ENCODE data around the gene EBI3. TPM values are rescaled to one million over a fixed set of nuclear protein-coding genes. Genes with fewer than 3 reads are reported as not detected.

Gene EBI3
- total RNA-seq, 1 experiment from 2014 or later = 1.4 TPM

DNA sequence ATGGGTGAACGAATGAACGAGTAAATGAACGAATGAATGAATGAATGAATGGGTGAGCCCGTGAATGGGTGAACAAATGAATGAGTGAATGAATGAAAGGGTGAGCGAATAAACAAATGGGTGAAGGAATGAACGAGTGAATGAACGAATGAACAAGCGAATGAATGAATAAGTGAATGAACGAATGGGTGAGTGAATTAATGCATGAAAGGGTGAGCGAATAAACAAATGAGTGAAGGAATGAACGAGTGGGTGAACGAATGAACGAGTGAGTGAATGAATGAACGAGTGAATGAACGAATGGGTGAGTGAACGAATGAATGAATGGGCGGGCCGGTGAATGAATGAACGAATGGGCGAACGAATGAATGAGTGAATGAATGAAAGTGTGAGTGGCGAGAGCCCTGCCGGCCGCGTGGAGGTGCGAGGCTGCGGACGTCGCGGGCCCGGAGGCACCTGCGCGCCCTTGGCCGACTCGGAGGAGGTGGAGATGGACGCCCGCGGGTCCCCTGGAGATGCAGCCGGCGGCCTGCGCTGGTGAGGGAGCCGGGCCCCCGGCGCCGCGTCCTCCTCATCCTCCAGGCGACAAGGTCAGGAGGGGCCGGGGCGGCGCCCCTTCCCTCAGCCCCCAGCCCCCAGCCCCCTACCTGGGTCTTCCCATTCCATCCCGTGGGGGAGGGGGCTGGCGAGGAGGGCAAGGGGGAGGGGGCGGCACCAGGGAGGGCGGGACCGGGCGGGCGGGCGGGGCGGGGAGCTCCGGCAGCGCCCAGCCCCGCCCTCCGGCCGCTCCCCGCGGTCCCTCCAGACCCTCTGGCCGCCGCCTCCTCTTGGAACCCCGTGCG lies 31.5 kb upstream of the EBI3 start:
- DNase-seq = peak; percentile 63
- no peaks in the 10 kb centered on the region for H3K4me1 ChIP-seq (ENCODE audit: insufficient read depth, low read length)
- H2AFZ ChIP-seq (ENCODE audit: low read length) = no peak overlapping the region
- TF ChIP-seq, protein P1, sequence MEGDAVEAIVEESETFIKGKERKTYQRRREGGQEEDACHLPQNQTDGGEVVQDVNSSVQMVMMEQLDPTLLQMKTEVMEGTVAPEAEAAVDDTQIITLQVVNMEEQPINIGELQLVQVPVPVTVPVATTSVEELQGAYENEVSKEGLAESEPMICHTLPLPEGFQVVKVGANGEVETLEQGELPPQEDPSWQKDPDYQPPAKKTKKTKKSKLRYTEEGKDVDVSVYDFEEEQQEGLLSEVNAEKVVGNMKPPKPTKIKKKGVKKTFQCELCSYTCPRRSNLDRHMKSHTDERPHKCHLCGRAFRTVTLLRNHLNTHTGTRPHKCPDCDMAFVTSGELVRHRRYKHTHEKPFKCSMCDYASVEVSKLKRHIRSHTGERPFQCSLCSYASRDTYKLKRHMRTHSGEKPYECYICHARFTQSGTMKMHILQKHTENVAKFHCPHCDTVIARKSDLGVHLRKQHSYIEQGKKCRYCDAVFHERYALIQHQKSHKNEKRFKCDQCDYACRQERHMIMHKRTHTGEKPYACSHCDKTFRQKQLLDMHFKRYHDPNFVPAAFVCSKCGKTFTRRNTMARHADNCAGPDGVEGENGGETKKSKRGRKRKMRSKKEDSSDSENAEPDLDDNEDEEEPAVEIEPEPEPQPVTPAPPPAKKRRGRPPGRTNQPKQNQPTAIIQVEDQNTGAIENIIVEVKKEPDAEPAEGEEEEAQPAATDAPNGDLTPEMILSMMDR (conservative IDR thresholded peaks at IDR 0.05) = no peak
- Mint-ChIP-seq H3K9me3 (peaks cover 8 to 9% of the 10 kb centered on the region in 2 experiments; a peak in 3 of 5 replicates), H3K36me3 (ENCODE audit: insufficient read depth in 1 of 3, low read depth in 3 of 3) (no peaks in the 10 kb centered on the region; a peak in 3 of 7 replicates), H3K4me1 (peaks cover 10 to 23% of the 10 kb centered on the region in 2 experiments), H3K27ac (no peak overlapping the region), H3K4me3 (peak overlapping the region; percentile 57 to 80), H3K27me3 (ENCODE audit: low read depth) (peaks cover 82% of the 10 kb centered on the region)
- no peak overlapping the region for H3K9ac ChIP-seq (ENCODE audit: extremely low read depth, insufficient read length, low read length)
- H3K9me3 ChIP-seq (ENCODE audit: control insufficient read depth, low read depth, low read length) = no peaks in the 10 kb centered on the region
- H4K8ac ChIP-seq (replicated peaks; ENCODE audit: insufficient read length, low read depth, low read length) = no peak overlapping the region
- H3K18ac ChIP-seq (ENCODE audit: insufficient read length, low read depth, low read length) = no peak overlapping the region
- no peak overlapping the region for H3K4me2 ChIP-seq (ENCODE audit: insufficient read depth, insufficient read length, low read length)
- no peak overlapping the region for H3T11ph ChIP-seq (ENCODE audit: low read length)
- H3K27ac ChIP-seq (ENCODE audit: insufficient read length, low read depth, low read length) = no peak overlapping the region
- no peak overlapping the region for H2BK12ac ChIP-seq (ENCODE audit: insufficient read length, low read depth, low read length)
- no peak overlapping the region for H4K91ac ChIP-seq (ENCODE audit: insufficient read length, low read depth, low read length)
- no peak overlapping the region for H3K23ac ChIP-seq (ENCODE audit: insufficient read length, low read depth, low read length)
- no peak overlapping the region for H4K5ac ChIP-seq (ENCODE audit: insufficient read length, low read depth, low read length)
- H2BK5ac ChIP-seq (ENCODE audit: insufficient read length, low read length) = no peak overlapping the region
- no peaks in the 10 kb centered on the region for H3K79me1 ChIP-seq (ENCODE audit: insufficient read depth, low read depth, low read length, poor library complexity, severe bottlenecking)
- no peaks in the 10 kb centered on the region for H3K23me2 ChIP-seq (ENCODE audit: insufficient read length, low read depth, low read length, poor library complexity, severe bottlenecking)
- no peaks in the 10 kb centered on the region for H3K79me2 ChIP-seq (ENCODE audit: insufficient read depth, low read length)
- H2BK120ac ChIP-seq (ENCODE audit: low read depth, low read length, poor library complexity, severe bottlenecking) = no peak overlapping the region
- H3K27me3 ChIP-seq (ENCODE audit: insufficient read depth, low read length) = peaks cover 3% of the 10 kb centered on the region; the same call in 1 of the 2 replicates
- no peak overlapping the region for H3K56ac ChIP-seq (ENCODE audit: insufficient read length, low read depth, low read length)
- no CpG with 5 or more reads among the region's 70 CpGs for WGBS (ENCODE audit: extremely low coverage, insufficient read length, low lambda C conversion rate)
- no peak overlapping the region for H3K14ac ChIP-seq (ENCODE audit: insufficient read depth, low read length)
- no peak overlapping the region for H3K4ac ChIP-seq (ENCODE audit: low read depth, low read length)
- H2AK5ac ChIP-seq (ENCODE audit: insufficient read length, low read length) = no peak overlapping the region
- no peak overlapping the region for H2BK15ac ChIP-seq (ENCODE audit: low read depth, low read length)
- H2BK20ac ChIP-seq (ENCODE audit: low read depth, low read length, poor library complexity, severe bottlenecking) = no peak overlapping the region
- no peaks in the 10 kb centered on the region for H4K20me1 ChIP-seq (ENCODE audit: control insufficient read depth, insufficient read depth, insufficient read length)
